ENCODE results near the gene APPBP2. TPM values are rescaled to one million over a fixed set of nuclear protein-coding genes. Genes with fewer than 3 reads are reported as not detected.

The APPBP2 gene
- total and polyA plus RNA-seq, 2 of the 8 experiments (the other 6 are each of a cell fraction or from before 2014, with no cell fraction given), result 3.3 to 18.0 TPM

DNA sequence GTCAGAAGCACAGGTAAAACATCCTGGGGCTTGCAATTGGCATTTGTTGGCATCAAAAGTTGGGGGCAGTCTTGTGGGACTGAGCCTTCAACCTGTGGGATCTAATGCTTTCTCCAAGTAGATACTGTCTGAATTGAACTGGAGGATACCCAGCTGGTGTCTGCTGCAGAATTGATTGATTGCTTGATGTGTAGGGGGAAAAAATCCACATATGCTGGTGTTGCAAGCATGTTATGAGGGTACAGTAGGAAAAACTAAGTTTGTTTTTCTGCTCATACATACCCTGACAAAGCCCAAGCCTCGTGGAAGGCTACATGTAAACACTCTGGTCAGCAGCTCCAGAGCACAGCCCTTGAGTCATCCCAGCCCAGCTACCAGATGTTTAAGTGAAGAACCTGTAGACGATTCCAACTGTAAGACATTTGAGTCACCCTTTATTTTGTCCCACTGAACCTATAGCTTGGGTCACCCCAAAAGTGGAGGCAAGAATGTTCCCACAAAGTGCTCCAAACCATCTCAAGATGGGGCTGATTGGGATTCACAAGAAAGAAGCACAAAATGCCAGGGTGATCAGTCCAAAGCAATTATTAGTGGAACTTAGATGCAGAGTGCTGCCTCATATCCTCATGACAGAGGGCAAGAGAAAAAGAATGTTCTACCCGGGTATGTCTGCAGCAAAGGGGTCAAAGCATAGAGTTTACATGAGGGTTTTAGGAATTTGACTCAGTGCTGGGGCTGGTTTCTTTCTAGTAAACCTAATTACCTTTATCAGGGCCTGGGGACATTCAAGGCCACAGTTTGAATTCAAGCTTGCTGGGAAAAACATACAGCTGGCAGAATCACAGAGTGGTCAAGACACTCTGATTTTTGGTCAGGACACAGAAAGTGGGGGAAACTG, 9.6 kb upstream of the APPBP2 start:
- no peaks in the 10 kb centered on the region for H3K4me1 ChIP-seq (replicated peaks in 1 of 4; ENCODE audit: control insufficient read depth in 3 of 4, insufficient read depth in 4 of 4, low read length in 3 of 4)
- FAIRE-seq, result no peak
- no peak overlapping the region for H3K9ac ChIP-seq (replicated peaks in 1 of 4; ENCODE audit: extremely low read depth in 1 of 4, low read depth in 3 of 4, low read length in 3 of 4)
- TF ChIP-seq, protein P1, sequence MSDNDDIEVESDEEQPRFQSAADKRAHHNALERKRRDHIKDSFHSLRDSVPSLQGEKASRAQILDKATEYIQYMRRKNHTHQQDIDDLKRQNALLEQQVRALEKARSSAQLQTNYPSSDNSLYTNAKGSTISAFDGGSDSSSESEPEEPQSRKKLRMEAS (IDR thresholded peaks at IDR 0.05), result no peak
- TF ChIP-seq RAD21 (IDR thresholded peaks at IDR 0.05 in 1 of 2, conservative IDR thresholded peaks at IDR 0.05 in 1 of 2; ENCODE audit: low read depth in 2 of 2, low read length in 2 of 2) (no peak), HDAC2 (IDR thresholded peaks at IDR 0.05; ENCODE audit: borderline replicate concordance in 1 of 2, low read depth in 2 of 2, low read length in 2 of 2) (no peak), CEBPB (IDR thresholded peaks at IDR 0.05; ENCODE audit: low read depth, low read length) (no peak), CTBP2 (IDR thresholded peaks at IDR 0.05; ENCODE audit: borderline replicate concordance, insufficient read depth, insufficient read length, low read length) (no peak), ZNF274 (IDR thresholded peaks at IDR 0.05; ENCODE audit: borderline replicate concordance, extremely low read depth, low read length) (no peak), SUZ12 (IDR thresholded peaks at IDR 0.05; ENCODE audit: low read length) (no peak), TCF12 (IDR thresholded peaks at IDR 0.05; ENCODE audit: low read depth, low read length) (no peak)
- TF ChIP-seq, protein P2, sequence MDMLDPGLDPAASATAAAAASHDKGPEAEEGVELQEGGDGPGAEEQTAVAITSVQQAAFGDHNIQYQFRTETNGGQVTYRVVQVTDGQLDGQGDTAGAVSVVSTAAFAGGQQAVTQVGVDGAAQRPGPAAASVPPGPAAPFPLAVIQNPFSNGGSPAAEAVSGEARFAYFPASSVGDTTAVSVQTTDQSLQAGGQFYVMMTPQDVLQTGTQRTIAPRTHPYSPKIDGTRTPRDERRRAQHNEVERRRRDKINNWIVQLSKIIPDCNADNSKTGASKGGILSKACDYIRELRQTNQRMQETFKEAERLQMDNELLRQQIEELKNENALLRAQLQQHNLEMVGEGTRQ (IDR thresholded peaks at IDR 0.05; ENCODE audit: low read length), result no peak

More for the DNA sequence above, 9.6 kb upstream of the APPBP2 start:
- Histone ChIP-seq H3K4me2 (ENCODE audit: insufficient read depth in 1 of 2, low read depth in 2 of 2, low read length in 2 of 2) (no peak overlapping the region), H2BK12ac (ENCODE audit: low read depth, low read length) (no peak overlapping the region), H4K5ac (ENCODE audit: insufficient read length, low read depth, low read length) (no peak overlapping the region), H3K9me3 (ENCODE audit: insufficient read depth in 2 of 2, low read depth in 1 of 2, low read length in 1 of 2) (no peaks in the 10 kb centered on the region), H4K91ac (replicated peaks; ENCODE audit: insufficient read length, low read length) (no peak overlapping the region), H2AK5ac (ENCODE audit: low read depth, low read length) (no peak overlapping the region), H3K23ac (ENCODE audit: insufficient read length) (no peak overlapping the region), H2BK5ac (ENCODE audit: low read depth, low read length) (no peak overlapping the region), H4K20me1 (replicated peaks in 1 of 2; ENCODE audit: control insufficient read depth in 1 of 2, insufficient read depth in 2 of 2, low read length in 2 of 2) (no peaks in the 10 kb centered on the region), H3K56ac (replicated peaks; ENCODE audit: insufficient read length, low read depth, low read length) (no peak overlapping the region), H3K79me1 (ENCODE audit: low read depth, low read length) (no peaks in the 10 kb centered on the region), H3K27ac (ENCODE audit: low read depth, low read length) (0 out of 2 replicates have a peak overlapping the region, but pooled peaks have one; percentile 45), H4K8ac (ENCODE audit: extremely low read depth, insufficient read depth, low read length) (no peak overlapping the region), H3K36me3 (ENCODE audit: control insufficient read depth in 2 of 4, insufficient read depth in 4 of 4, low read length in 3 of 4) (no peaks in the 10 kb centered on the region), H3K4ac (replicated peaks; ENCODE audit: insufficient read length, low read depth, low read length) (no peak overlapping the region), H3K23me2 (ENCODE audit: low read depth, low read length) (no peaks in the 10 kb centered on the region), H3K4me3 (ENCODE audit: extremely low read depth in 1 of 4, insufficient read depth in 2 of 4, low read depth in 3 of 4, low read length in 4 of 4) (no peak overlapping the region), H2BK20ac (ENCODE audit: low read length) (no peak overlapping the region), H2BK15ac (ENCODE audit: low read length) (no peak overlapping the region), H3K27me3 (replicated peaks in 1 of 4; ENCODE audit: control insufficient read depth in 3 of 4, extremely low read depth in 1 of 4, insufficient read depth in 3 of 4, low read length in 3 of 4) (no peaks in the 10 kb centered on the region), H2BK120ac (replicated peaks; ENCODE audit: low read depth, low read length) (no peak overlapping the region), H3K18ac (ENCODE audit: extremely low read depth, low read length) (no peak overlapping the region), H3K14ac (ENCODE audit: insufficient read length) (no peak overlapping the region), H2AFZ (ENCODE audit: low read length) (no peak overlapping the region), H3K79me2 (ENCODE audit: control insufficient read depth in 1 of 2, insufficient read depth in 2 of 2, low read length in 2 of 2) (no peaks in the 10 kb centered on the region)
- DNase-seq (ENCODE audit: low read depth in 1 of 2, low spot score in 2 of 2), result no peak
- CTCF ChIA-PET (ENCODE audit: partially characterized antibody), result interaction anchor here (0.8 kb wide), 1 partner anchor 9 kb away, joined by 3 read pairs; no protein-coding TSS in a partner anchor
- WGBS, 2 experiments (ENCODE audit: extremely low coverage in 1 of 2, insufficient coverage in 1 of 2, insufficient read length in 1 of 2, insufficient replicate concordance in 2 of 2, low coverage in 1 of 2, low lambda C conversion rate in 2 of 2, missing lambda C conversion rate in 1 of 2), result 86% methylated on average over 3 of the region's 3 CpGs; no CpG with 5 or more reads in 1 of the 2 experiments
- POLR2A ChIA-PET (ENCODE audit: partially characterized antibody), result interaction anchor here (1.2 to 3.2 kb wide), 2 partner anchors 9 to 64 kb away, joined by 3 to 10 read pairs; partner anchors contain the start of gene APPBP2

All from H1 (cell line).